HG03135 (cell line): Measurements from ENCODE around the gene GFOD2.

Experiments used
- ATAC-seq: cut with Tn5 transposase; IDR thresholded peaks from one replicate; pipeline ENCODE4 v1.9.1; 2021; ENCODE audit warnings: mild to moderate bottlenecking, moderate library complexity; ENCODE audit not compliant: unreplicated experiment

GFOD2 gene

DNA sequence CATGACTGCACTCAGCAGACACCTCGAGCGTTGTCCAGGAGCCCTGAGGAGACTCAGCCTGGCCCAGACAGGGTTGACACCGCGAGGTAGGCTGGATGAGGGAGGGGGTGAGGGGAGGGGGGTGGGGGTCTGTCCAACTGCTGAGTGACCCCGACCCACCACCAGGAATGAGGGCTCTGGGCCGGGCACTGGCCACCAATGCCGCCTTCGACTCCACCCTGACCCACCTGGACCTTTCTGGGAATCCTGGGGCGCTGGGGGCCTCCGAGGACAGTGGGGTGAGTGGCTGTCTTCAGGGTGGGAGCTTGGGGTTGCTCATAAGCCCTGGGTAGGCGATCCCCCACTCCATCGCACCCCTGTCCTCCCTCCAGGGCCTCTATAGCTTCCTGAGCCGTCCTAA is 71.4 kb downstream of the GFOD2 start:
- no peak for ATAC-seq

DNA sequence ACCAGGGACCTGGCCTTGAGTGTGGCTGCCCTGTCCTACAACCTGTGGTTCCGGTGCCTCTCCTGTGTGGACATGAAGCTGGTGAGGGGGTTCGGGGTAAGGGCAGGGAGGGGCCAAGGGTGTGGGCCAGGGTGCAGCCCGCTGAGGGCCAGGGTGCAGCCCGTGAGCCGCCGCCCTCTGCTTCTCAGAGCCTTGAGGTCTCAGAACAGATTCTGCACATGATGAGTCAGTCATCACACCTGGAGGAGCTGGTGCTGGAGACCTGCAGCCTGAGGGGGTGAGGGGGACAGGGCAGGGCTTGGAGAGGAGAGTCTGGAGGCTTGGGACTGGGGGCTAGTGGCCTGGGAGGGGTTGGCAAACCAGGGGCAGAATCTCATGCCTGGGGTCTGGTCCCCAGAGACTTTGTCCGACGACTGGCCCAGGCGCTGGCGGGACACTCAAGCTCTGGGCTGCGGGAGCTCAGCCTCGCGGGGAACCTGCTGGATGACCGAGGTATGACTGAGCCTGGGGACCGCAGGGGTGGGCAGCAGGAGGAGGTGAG is 71.9 kb downstream of the GFOD2 start:
- no peak for ATAC-seq

DNA sequence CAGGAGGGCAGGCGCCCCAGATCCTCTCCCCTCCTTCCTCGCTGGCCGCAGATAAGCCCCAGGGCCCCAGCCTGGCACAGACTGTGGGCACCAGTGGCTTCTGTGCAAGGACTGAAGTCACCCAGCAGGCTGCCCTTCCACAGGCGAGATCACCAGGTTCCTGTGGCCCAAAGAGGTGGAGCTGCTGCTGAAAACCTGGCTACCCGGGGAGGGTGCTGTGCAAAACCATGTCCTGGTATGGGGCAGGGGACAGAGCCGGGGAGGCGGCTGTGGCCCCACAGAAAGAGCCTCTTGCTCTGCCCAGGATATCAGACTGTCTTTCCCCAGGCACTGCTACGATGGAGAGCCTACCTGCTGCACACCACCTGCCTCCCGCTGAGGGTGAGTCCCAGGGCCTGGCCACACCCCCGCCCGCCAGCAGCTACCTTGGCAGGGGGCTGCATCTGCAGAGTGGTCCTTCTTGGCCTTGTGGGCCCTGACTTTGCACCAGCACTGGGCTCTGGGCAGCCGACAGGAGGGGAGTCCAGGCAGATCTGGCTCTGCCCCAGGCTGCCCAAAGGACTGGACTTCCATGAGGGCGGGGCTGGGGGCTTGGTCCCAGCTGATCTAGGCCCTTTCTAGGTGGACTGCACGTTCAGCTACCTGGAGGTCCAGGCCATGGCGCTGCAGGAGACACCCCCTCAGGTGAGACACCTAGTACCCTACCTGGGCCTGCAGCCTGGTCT is 73.6 kb downstream of the GFOD2 start:
- ATAC-seq: no peak

DNA sequence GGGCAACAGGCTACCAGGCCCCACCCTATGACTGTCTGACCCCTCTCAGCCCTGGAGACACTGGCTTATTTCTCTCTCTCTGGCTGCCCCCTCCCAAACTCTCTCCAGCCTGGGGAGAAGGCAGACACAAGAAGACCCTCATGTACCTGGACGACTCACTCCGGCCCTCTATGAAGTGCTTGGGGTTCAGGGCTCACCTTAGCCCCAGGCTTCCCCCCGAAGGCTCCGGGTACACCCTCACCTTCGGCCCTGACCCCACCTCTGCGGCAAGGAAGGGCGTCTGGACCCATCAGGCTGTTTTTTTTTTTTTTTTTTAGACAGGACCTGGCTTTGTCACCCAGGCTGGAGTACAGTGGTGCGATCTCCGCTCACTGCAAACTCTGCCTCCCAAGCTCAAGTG is 75.1 kb downstream of the GFOD2 start:
- no peak for ATAC-seq

DNA sequence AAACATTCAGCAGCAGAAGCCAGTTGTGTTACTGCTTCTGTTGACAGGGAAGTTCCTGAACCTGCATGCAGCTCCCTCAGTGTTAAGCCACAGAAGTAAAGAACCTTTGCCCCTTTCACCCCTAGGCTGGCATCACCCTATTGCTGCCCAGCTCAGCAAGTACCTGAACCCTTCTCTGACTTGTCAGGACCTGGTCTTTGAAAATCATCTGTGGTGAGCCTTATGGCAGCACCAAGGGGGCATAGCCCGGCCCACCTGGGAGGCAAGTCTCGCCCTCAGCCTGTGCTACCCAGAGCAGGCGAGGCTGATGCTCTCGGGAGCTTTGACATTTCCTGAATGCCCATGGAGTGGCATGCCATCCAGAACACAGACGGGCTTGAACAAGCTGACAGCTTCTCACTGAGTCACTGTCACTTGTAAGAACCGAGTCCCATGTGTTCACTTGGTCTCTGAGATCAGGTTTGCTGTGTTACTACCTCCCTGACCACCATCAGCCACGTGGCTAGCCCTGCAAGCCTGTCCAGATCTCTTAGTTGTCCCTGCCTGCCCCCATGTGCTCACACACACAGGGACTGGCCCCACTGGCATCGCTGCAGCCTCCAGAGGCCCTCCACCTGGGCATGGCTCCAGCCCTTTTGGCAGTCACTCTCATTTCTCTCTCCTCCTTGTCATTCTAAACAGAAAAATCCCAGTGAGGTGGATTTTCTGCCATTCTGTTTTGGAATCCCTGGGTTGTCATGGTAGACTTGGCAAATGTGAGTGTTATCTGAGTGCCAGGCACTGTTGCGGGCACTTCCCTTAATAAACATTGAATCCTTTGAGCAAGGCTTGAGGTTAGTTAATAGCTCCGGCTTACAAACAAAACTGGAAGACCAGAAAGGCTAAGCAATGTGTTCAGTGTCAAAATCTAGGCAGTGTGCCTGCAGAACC is 77.1 kb downstream of the GFOD2 start:
- no peak for ATAC-seq

DNA sequence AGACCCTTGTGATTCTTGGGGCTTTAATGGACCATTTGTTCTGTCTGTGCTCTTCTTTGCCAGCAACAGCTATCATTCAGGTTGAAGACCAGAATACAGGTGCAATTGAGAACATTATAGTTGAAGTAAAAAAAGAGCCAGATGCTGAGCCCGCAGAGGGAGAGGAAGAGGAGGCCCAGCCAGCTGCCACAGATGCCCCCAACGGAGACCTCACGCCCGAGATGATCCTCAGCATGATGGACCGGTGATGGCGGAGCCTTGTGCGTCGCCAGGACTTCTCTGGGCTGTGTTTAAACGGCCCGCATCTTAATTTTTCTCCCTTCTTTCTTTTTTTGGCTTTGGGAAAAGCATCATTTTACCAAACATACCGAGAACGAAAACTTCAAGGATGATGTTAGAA is 81.5 kb downstream of the GFOD2 start:
- no peak for ATAC-seq

DNA sequence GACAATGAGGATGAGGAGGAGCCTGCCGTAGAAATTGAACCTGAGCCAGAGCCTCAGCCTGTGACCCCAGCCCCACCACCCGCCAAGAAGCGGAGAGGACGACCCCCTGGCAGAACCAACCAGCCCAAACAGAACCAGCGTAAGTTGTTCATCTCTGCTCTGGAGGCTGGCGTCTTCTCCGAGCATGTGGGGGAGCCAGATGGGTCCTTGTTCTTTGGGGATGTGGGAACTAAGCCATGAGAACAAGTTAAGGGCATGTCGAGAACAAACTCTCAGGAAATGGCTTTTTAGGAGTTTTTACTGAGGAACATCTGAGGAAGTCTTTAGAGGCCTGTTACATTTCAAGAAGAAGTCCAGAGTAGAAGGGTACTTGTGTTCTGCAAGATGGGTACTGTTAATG is 82.4 kb downstream of the GFOD2 start:
- no peak for ATAC-seq

DNA sequence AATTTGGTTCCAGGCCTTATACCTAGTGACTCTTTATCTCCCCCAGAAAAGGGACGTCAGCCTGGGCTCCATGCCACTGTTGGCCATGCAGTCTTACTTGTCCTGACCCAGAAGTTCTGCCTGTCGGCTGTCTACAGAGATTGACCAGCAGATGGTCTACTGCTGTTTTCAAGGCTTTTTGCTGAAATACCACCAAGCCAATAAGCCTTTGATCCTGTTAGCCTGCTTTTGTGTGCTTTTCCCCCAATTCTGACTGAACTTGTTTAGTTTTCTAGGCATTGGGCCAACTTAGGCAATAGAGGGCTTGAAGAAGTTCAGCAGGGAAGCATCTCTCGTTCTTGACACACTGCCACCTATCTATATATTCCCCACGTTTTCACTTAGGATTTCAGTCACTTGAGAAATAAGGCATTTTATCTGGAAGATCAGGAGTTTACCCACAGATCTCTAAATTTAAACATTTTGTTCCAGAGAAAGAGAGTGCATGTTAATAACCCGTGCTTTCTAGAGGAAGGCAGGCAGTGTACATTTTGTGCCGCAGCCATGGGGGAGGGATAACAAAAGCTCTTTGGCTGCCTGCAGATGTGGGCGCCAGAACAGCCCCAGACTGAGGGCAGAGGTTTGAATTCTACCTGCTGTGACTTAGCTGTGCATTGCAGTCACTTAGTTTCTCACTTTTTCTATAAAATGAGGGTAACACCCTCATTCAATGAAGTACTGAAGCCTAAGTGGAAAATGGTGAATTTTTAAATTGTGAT is 86.5 kb downstream of the GFOD2 start:
- ATAC-seq: no peak

DNA sequence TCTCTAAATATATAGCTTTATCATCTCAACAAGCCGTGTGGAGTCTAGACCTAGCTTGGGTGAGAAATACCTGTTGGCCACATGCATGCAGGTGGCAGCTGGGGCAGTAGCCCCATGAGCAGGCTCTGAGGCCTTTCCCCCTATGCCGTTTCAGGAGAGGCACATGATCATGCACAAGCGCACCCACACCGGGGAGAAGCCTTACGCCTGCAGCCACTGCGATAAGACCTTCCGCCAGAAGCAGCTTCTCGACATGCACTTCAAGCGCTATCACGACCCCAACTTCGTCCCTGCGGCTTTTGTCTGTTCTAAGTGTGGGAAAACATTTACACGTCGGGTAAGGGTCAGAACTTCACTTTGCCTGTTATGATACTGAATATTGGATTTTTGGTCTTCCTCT is 90.9 kb downstream of the GFOD2 start:
- no peak for ATAC-seq
